CD4-positive, alpha-beta T cell treated with Interleukin-6 for 4 hours (primary cell): ENCODE data around the gene IKBKE.
A peak's percentile ranks its signal among the peaks of the same experiment; 100 is the strongest.

Source experiments
- DNase-seq: peaks from one replicate; pipeline ENCODE4 v3.0.0-alpha.2; 2020; ENCODE audit warnings: mixed read lengths

IKBKE gene

DNA sequence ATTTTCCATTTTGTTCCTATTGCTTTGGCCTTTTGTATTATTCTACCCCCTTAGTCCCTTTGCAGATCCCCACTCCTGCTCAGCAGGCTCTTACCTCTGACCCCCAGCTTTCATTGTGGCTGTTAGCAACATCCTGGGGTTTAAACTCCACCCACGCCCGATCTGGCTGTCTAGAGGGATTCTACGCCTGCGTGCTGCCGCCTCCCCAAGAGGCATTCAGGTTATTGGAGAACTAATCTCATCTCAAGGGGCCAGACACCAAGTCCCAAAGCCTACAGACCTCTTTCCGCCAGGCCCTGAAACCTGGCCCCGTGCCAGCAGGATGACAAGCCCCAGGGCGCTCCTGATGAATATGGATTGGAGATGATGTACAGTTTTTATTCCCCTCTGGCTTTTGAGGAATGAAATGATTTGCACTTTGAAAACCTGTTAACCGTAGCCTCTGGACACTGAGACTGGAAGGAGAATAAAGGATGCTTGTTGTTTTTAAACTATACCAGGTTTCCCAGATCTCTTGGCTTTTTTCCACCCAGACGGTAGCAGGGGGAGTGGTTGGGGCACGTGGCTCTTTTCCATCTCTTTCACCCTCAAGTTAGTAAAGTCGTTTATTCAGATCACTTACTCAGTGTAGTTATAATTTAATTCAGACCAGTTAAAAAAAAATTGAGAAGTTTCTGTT, 14.5 kb upstream of the IKBKE start:
- no peak for DNase-seq

DNA sequence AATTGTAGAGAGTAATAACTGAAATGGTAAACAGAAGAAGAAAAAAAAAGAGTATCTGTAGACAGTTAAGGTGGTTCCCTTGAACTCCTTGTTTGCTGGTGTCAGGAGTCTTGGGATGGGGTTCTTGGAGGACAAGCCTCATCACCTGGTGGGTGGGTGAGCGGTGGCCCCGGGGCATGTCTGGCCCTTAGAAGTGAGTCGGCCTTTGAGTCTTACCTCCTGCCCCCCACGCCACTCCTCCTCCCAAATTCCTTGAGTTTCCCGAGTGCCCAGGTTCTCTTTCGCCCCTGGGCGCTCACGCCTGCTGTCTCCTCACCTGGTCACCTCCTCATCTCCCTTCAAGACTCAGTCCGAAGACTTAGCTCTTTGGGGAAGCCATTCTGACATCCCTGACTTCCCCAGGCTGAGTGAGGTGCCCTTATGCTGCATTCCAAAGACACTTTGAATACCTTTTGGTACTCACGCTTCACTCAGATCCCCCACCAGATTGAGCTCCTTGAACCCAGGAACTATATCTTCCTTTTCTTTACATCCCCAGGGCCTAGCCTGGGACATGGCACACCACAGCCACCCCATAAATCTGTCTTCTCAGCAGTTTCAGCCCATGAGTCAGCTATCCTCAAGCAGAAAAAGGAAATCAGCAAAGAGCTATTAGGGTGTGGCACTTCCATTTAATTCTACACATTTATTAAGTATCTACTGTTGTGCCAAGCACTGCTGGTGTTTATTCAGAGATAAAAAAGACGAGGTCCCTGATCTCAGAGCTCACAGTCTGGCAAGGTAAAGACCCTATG, 13.5 kb upstream of the IKBKE start:
- DNase-seq: no peak

DNA sequence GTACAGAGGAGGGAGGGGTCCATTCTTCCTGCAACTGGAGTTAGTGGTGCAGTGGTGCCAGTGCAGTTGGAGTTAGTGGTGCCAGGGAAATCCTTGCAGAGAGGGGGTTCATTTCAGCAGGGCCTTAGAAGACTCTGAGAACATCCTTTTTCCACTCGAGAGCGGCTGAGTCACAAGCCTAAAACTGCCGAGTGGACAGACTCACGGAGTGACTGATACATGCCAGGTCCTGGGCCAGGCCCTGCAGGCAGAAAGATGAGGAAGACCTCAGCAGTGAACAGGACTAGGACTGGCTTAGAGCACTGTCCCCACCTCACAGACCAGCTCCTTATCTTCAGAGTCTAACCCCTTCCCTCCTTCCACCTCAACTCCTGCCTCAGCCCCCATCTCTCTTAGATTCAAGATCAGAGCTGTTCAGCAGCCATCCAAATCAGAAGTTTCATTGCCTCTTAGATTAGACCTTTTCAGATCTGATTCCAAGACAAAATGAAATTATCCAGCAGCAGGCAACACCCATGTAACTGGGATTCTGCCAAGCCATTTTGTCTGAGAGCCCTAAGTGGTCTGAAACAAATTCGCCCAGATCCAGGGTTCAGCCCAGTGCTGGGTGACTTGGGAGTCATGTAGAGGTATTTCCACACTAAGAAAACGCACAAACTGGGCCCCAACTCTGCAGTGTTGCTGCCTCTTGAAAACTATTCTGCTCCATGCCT, 12.7 kb upstream of the IKBKE start:
- no peak for DNase-seq

DNA sequence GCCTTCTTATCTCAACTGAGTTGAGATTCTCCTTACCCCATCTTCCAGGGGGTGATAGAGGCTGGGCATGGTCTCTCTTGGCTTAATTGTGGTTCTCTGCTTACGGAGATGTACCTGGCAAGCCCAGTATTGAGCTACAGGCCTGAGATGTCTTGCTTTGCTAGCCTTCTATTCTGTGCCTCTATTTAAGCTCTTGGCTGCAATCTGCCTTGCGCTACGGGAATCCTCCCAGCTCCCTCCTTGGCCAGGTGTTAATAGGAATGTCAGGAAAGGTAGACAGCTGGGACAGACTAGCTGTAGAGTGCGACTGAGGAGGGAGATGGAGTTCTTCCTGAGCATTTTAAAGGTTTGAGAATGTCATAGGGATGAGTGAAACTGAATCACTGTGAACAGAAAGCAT, 10.6 kb upstream of the IKBKE start:
- DNase-seq: no peak

DNA sequence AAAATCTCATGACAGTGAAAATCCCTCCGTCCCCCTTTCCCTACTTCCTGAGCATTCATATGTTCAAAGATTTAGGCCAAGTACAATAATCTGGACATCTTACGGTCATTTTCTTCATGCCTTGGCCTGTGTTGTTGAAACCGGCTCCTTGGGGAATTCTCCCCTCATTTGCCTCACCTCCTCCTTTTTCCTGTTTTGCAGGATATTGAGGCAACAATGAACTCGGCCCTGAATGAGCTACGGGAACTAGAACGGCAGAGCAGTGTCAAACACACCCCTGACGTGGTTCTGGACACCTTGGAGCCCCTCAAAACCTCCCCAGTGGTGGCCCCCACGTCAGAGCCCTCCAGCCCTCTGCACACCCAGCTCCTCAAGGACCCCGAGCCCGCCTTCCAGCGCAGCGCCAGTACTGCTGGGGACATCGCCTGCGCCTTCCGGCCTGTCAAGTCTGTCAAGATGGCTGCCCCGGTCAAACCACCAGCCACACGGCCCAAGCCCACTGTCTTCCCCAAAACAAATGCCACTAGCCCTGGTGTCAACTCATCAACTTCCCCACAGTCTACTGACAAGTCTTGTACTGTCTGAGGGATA, 9.3 kb upstream of the IKBKE start:
- no peak for DNase-seq

DNA sequence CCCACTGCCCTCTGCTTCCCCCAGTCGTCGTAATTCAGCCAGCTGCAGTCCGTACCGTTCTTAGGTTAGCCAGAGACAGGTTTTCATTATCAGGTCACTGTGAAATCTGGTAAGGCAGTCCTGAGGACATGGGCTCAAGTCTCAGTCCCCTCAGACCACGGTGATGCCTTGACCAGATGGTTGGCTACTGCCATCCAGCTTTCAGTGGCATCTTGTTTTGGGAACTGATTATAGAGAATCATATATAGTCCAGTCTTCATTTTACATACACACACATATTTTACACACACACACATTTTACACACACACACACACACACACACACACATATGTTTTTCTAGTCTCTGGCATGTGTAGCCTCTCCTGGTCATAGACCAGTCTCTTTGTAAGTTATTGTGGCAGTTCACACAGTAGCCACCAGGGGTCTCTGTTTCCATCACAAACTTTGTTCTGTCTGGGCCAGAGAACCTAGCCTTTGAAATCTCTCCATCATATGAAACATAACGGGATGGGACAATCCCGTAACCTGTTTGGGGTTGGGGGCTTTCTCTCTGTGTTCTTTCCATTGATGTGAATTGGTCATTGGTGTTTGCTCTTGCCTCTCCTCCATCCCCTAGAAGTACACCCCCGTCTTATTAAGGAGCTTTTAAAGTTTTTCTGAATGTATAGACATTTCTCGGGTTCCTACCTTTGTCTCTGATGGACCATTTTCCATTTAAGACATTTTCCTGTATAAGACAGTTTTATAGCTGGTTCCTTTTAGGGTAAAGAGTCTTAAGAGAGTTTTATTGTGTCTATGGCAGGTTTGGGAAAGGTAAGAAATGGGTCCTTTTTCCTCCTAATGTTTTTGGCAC, 8.4 kb upstream of the IKBKE start:
- peak; percentile 83 for DNase-seq

DNA sequence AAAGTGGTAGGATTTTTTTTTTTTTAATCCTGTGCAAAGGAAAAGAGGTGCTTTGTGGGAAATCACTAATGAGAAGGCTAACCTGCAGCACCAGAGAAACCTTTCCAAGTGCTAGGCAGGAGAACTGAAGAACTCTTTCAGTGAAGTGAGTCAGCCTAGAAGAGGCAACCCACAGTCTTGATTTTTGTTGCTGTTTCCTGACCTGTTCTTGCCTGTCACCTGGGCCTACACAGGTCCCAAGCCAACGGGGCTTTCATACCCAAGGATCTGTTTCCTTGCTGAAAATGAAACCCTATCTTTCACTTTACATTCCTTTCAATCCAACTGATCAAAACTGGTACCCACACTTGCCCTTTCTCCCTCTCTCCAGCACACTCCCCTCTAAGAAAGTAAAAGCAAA, 7.1 kb upstream of the IKBKE start:
- DNase-seq: peak; percentile 39

DNA sequence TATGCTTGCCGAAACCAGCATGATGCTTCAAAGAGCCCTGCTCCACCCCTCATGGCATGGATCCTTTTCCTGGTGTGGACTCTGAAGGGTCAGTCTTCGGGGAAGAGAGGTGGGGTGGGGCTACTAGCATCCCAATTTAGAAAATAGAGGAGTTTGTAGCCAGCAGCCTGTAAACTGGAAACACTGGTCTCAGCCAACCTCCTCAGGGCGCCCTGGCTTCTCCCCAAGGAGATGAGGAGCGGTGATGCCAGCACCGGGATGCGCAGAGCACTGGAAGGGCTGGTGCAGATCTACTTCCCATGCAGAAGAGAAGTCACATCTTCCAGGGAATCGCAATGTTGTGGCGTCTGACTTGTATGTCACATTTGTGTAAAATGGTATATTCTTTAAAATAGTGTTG, 6.4 kb upstream of the IKBKE start:
- no peak for DNase-seq

DNA sequence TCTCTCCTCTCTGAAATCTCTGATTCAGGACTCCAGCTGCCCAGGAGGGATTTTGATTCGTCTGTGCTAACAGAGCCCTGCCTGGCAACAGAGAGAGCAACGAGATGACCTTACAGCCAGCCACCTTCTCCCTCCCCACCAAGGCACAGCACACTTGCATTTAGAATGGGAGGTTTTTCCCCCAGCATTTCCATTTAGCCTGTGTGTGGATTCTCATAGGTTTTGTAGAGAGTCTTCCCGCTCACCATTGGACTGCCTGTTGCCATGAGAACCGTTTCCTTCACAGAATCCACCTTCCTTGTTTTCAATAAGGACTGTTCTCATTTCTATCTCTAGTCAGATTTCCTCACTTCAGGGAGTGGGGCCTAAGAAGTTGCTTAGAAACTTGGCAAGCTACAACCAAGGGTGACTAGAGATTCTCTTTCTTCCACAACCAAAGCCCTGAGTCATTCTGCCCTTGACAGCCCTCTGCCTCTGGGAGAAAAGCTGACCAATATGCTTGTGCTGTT, 5.8 kb upstream of the IKBKE start:
- no peak for DNase-seq

DNA sequence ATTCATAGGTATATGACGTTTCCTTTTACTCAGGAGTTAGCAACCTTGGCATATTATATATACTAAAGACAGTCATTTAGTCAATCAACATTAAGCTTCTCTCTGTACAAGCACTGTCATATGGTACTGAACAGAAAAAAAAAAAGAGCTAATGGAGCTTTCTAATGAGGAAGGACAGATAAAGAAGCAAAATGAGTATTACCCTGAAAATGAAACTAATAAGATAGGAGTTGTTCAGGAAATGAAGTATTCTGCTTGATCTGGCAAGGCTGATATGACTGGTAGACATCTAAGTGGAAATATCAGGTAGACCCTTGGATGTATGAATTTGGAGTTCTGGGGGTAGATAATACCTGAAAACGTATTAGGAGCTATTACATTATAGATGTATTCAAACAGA, 4.3 kb upstream of the IKBKE start:
- no peak for DNase-seq

DNA sequence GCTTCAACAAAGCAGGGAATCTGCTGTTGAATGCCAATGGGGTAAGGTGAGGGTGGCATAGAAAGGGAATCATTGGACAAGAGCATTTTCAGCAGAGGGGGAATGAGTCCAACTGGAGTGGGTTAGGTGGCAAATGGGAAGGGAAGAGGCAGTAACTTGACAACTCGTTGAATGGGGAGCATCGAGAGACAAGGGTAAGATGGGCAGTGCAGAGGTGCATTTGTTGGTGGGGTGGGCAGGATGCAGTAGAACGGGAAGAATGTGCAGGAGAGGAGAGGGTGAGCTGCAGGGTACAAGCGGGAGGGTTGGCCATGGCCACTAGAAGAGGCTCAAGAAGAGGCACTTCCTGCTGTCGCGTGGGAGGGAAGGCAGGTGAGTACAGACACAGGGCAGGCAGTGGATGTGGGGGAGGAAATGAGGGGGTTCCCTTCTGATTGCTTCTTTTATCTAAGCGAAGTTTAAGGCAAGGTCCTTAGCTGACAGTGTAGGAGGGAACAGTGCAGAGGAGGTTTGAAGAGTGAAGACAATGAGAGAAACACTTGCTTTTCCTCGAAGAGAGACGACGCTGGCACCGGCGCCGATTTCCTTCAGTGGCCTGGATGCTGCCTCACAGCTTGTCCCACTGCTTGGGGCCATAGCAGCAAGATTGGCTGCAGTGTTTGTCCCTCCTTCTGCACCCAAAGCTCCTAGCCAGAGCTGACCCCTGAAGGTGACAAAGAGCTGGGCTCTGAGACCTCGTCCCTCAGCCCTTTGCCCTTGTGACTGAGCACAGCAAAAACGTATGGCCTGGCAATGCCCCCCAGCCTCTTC, 3.2 kb upstream of the IKBKE start:
- peak; percentile 46 for DNase-seq

DNA sequence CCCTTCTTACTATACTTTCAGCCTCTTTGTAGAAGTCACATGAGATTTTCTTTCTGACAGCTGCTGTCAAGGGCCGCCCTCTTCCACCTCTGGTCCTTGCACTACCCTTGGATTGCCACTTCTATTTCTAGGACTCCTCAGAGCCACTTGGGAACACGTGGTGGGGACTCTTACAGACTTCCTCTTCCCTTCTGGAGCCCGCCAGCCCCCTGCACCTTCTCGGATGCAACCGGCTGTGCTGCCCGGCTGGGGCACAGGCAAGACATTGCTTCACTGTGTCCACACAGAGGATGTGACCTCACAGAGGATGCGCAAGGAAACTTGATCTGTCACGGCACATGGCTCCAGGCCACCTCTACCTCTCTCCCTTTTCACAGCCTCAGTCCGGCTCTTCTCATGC, 2.4 kb upstream of the IKBKE start:
- peak; percentile 25 for DNase-seq

DNA sequence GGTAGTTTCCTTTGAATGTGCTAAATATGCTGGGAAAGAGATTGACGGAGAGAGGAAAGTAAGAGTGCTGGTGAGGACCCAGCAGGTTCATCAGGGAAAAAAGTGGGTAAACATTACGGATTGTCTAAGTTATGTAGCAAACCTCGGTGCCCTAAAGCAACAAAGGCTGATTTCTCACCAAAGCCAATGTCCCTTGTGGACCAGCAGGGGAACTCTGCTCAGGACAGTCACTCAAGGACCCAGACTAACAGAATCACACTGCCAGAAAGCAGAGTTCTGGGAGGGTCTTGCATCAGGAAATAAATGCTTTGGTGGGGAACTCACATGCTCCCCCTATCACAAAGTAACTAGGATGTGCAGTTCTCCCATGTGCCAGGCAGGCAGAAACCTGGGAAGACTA, 1.7 kb upstream of the IKBKE start:
- DNase-seq: no peak

DNA sequence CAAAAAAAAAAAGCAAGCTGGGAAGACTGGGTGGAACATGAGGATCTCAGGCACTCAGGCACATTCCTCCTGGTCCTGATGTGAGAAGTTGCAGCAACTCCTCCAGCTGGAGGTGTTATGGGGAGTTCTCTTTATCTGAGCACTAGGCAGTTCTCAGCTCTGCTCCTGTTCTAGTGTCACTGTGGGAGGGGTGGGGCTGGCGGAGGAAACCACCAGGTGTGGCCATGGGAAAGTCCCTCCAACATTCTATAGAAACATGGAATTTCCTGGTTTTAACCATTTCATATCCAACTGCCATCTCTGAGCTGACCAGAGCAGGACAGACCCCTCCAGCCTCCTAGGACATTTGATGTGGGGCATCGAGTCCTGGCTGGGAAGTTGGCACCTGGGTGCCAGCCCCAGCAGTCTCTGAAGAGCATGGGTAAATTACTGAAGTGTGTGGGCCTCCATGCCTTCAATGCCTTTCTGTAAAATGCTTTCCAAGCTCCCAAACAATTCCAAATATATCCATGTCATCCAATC, 804 bp upstream of the IKBKE start:
- DNase-seq: peak; percentile 51

DNA sequence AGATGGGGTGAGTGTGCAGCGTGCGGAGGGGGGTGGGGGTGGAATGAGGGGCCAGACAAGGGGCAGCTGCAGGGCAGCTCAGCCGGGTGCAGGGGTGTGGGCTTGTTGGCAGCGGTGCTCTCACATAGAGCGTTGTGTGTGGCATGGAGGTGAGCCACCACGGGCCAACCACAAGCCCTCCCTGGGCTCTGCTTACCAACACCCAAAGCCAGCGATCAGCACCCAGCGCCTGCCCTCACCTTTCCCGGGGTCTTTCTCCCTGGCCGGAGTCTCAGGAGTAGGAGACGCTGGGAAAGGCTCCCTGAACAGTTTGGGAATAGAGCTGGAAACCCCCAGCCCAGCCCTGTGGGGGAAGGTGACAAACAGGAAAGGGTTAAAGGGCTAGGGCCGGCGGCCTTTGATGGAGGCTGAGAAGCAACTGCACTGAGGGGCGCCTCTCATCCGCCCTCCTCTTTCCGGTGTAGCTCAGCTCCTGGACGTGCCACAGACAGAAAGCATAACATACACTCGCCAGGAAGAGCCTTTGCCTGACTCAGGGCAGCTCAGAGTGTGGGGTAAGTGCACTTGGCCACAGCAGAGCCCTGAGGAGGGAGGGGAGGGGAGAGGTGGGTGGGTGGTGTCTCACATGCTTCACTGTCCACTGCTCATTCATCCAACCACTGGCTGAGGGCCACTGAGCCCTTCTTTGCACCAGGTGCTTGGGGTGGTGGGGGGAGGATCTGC, 577 bp downstream of the IKBKE start:
- DNase-seq: peak; percentile 75

DNA sequence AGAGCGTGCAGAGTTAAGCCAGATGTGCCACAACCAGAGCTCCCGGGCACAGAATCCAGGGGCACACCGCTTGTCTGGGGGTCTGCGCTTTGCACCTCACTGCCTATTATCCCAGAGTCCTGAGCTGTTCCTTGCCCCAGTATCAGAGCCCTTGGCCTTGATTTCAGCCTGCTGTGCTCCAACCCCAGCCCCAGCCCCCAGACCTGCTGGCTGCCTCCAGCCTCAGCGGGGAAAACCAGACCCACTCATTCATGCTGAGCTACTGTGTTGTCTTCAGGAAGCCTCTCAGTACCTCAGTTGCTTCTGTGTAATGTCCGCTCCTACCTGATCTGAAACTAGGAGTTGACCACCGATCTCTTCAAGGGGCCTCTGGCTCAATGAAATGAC, 1.1 kb downstream of the IKBKE start:
- DNase-seq: peak; percentile 18

DNA sequence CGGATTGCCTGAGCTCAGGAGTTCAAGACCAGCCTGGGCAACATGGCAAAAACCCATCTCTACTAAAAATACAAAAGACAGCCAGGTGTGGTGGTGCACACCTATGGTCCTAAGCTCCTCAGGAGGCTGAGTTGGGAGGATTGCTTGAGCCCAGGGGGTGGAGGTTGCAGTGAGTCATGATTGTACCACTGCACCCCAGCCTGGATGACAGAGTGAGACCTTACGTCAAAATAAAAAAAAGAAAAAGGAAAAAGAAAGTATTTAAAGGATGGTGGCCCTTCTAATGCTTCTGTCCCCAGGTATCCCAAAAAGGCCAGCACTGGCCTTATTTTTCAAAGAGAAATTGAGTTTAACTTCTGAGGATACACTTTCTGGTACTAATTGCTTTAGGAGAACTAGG, 1.7 kb downstream of the IKBKE start:
- DNase-seq: peak; percentile 53

DNA sequence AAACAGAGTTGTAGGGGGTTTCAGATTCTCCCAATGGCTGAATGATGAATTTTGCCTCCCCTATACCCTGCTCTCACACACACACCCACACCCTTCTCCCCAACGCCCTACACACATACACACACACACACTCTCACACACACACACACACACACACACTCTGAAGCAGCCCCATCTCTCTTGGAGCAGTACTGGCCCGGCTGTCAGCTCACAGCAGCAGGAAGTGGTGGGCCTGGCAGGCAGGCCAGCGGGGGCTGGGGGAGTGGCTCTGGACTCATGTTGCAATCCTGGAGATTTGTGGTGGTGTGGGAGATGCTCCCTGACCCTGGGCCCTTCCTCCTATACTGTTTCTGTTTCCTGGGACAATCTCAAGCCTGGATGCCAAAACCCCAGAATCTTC, 2.2 kb downstream of the IKBKE start:
- DNase-seq: peak; percentile 49

DNA sequence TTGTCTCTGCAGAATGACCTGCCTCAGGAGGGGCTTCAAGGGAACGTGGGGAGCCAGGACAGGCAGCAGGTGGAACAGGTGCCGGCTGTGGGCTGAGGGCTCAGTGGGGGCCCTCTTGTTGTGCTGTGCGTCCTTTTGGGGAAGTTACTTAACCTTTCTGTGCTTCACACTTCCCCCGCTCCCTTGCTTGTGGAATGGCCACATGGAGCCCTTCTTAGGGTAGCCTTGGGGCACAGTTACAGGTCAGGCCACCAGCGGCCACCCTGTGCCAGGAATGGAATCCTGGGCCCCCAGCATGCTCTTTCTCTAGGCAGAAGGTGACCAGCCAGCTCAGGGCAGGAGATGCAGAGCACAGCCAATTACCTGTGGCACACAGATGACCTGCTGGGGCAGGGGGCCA, 2.6 kb downstream of the IKBKE start:
- DNase-seq: no peak

DNA sequence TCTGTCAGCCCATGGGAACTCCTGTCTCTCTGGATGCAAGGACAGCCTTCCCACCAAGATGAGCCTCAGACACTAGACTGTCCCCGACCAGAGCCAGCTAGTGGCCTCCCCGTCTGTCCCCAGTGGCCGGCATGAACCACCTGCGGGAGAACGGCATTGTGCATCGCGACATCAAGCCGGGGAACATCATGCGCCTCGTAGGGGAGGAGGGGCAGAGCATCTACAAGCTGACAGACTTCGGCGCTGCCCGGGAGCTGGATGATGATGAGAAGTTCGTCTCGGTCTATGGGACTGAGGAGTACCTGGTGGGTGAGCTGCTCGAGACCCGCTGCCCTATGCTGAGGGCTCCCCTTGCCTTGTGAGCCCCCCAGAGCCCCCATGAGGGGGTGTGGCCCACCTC, 5.8 kb downstream of the IKBKE start:
- no peak for DNase-seq

DNA sequence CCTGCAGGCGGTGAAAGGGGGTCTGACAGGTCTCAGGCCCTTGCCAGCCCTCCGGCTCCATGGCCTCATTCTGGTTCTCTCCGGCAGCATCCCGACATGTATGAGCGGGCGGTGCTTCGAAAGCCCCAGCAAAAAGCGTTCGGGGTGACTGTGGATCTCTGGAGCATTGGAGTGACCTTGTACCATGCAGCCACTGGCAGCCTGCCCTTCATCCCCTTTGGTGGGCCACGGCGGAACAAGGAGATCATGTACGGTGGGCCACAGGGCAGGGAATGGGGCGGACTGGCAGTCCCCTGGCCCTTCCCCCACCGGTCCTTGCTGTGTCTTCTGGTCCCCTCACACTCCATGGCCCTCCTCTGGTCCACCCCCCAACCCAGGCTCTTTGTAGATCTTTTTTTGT, 6.3 kb downstream of the IKBKE start:
- no peak for DNase-seq
